GM15510 (cell line): ENCODE results near the gene WSB2.

Source experiments
- POLR2A ChIP-seq: IDR thresholded peaks from 3 replicates; pipeline ENCODE4 v1.6.1; 2011; ENCODE audit warnings: borderline replicate concordance; ENCODE audit not compliant: insufficient read length; ENCODE audit errors: extremely low read depth

WSB2 gene

GRCh38 chr12:118061011-118061872 is at the start of gene WSB2:
WSB2 (minus strand) TSS chr12:118061179; CDS start chr12:118061048, 131 bp downstream.
- no peak for TF ChIP-seq POLR2A

DNA sequence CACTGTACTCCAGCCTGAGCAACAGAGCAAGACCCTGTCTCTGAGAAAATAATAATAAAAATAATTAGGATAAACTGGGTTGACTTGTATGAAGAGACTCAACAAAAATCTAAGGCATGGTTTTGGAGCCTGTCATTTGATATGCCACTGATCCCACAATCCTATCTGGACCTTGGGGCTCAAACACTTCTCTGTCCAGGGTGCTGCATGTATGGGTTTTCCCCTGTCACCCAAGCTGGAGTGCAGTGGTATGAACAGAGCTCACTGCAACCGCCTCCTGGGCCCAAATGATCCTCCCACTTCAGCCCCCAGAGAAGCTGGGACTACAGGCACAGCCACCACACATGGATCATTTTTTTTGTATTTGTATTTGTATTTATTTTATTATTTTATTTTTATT is 48.1 kb upstream of the WSB2 start:
- no peak for TF ChIP-seq POLR2A

DNA sequence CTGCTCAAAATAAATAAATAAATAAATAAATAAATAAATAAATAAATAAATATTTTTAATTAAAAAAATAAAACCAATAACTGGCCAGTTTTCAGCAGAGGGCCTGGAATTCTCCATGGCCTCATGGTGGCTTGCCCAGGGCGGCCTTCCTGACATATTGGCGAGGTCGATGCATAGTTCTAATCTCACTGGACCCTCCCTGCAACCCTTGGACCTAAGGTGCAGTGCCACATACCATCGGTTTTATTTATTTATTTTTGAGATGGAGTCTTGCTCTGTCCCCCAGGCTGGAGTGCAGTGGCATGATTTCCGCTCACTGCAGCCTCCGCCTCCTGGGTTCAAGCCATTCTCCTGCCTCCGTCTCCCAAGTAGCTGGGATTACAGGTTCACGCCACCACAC is 46.7 kb upstream of the WSB2 start:
- TF ChIP-seq POLR2A, result no peak

GRCh38 chr12:118107011-118107410 is 46.0 kb upstream of the WSB2 start:
- no peak for TF ChIP-seq POLR2A

- no peak for TF ChIP-seq POLR2A
These were observed 42.8 kb upstream of the WSB2 start, which contains the start of gene VSIG10 for GRCh38 chr12:118103601-118104382. VSIG10 (minus strand) TSS chr12:118104011; CDS start chr12:118103671, 340 bp downstream.

DNA sequence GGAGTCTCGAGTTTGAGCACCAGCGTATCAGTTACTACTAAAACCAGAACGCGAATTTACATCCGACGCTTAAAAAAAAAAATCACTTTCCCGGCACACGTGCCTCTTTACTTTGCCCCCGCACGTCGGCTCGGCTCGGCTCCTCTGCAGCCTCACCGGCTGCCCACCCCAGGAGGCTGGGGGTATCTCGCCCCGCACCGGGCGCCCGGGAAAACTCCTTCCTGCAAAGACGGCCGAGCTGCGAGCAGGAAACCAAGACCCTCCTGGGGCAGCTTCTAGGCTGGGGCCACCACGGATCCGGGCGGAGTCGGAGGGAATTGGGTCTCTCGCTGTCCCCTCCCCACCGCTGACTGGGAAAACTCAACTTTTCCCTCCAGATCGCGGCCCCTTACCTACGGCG is 42.2 kb upstream of the WSB2 start:
- TF ChIP-seq POLR2A, result no peak

GRCh38 chr12:118102609-118103008 is 41.6 kb upstream of the WSB2 start:
- TF ChIP-seq POLR2A, result no peak

GRCh38 chr12:118102070-118102469 is 41.1 kb upstream of the WSB2 start:
- no peak for TF ChIP-seq POLR2A

- no peak for TF ChIP-seq POLR2A
These were observed 40.1 kb upstream of the WSB2 start for GRCh38 chr12:118101051-118101450.

DNA sequence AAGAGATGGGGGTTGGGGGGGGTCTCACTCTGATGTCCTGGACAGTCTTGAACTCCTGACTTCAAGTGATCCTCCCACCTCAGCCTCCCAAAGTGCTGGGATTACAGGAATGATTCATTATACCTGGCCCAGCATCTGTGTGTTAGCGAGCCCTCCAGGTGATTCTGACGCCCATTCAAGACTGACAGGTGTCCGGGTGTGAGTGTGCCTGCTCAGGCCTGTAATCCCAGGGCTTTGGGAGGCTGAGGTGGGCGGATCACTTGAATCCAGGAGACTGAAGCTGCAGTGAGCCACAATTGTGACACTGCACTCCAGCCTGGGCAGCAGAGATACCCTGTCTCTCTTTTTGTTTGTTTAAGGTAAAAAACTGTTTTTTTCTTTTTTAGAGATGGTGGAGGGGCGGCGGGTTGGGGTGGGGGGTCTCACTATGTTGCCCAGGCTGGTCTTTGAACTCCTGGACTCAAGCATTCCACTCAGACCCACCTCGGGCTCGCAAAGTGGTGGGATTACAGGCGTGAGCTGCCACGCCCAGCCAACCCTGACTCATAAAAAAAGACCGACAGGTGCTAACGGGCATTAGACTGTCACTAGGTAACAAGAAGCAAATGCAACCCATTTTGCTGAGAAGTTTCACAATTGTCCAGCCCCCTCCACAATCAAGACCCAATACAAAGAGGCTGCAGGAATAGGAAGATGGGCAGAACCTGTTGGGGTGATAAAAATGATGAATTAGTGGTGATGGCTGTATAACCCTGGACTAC is 38.1 kb upstream of the WSB2 start:
- TF ChIP-seq POLR2A, result no peak

DNA sequence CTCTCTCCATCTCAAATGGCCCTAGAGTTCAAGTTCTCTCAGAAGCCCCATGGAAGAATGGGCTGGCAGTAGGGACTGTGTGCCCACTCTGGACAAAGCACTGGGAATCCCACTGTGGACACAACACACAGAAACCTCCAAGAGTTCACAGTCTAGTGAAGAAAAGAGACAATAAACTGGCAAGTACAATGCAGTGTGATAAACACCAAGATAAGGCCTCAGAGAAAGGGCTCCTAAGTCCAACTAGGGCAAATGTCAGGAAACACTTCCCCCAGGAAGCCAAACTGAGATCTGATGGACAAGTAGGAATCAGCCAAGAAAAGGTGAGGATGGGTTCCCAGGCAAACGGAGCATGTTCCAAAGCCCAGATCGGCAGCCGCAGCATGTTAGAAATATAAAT is 37.4 kb upstream of the WSB2 start:
- TF ChIP-seq POLR2A, result no peak

DNA sequence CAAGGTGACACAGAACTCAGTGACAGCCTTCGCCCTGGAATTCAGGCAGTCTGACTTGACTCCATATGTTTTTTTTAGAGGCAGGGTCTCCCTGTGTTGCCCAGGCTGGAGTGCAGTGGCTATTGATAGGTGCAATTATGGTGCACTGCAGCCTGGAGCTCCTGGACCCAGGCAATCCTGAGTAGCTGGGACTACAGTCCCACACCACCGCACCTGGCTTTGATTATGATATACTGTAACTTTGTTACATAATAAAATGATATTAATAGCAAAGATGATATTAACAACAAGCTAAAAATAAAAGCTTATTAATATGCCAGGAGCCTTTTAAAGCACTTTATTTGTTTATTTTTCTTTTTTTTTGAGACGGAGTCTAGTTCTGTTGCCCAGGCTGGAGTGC is 33.1 kb upstream of the WSB2 start:
- TF ChIP-seq POLR2A, result no peak

- TF ChIP-seq POLR2A, result no peak
These were observed 28.8 kb upstream of the WSB2 start for GRCh38 chr12:118089782-118090181.

DNA sequence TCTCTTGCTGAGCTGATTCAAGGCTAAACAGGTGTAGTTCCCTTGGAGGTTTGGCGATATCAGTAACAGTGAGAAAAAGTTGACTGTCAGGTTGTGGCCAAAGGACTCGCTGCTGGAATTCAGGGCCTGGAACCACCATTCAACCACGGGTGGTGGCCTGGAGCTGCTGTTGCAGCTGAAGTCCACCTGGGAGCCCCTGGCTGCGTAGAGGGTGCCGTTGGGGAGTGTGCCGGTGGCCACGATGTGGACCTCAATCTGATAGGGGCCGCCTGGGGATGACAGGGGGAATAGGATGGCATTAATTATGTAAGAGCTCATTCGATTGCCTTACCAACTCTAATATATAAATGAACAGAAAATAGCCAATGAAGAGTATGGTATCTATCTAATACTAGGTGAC is 21.2 kb upstream of the WSB2 start:
- TF ChIP-seq POLR2A, result no peak

DNA sequence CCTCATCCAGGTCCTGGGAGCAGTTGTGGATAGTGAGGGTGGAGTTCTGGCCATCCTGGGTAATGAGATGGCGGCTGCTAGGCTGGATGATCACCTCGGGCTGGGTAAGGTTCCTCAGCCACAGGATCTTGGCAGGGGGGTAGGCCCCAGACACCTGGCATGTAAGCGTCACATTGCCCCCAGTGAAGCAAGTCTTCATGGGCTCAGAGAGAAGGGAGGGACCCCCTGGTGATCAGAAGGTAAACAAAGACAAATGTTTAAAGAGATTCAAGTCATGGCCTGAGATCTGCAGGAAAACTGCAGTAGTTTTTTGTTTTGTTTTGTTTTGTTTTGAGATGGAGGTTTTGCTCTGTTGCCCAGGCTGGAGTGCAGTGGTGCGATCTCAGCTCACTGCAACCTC is 12.8 kb upstream of the WSB2 start:
- no peak for TF ChIP-seq POLR2A
